ENCODE data around the gene PARD3.
"Not testable (repeated sequence)": the region's sequence is repeated elsewhere in the genome, so short reads cannot be mapped to it uniquely, and the experiment has no call there.

Gene PARD3

GRCh38 chr10:34677132-34677531 lies 138.0 kb downstream of the PARD3 start:
- DNase-seq = no peak

GRCh38 chr10:34674176-34674575 lies 140.9 kb downstream of the PARD3 start:
- no peak for DNase-seq

- DNase-seq = no peak
These were observed 145.0 kb downstream of the PARD3 start for GRCh38 chr10:34670081-34670480.

GRCh38 chr10:34669079-34669478 lies 146.0 kb downstream of the PARD3 start:
- no peak for DNase-seq

DNA sequence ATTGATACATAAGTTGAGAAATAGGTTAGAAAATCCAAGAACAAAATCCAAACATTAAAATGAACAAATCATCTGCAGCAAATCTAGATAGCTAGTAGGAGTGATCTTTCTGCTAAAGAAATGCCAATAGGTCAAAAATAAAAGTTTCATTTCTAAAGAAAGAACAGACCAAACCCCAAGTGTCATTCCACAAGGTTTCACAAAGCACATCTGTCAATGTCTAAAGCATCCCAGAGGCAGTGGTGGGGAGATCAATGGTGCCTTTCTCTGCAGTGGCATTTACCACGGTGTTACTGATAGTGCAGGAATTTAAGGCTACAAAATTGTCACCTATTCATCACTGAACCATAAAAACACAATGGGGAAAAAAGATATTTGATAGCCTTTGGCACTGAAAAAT lies 147.9 kb downstream of the PARD3 start:
- no peak for DNase-seq

- DNase-seq = no peak
These were observed 148.9 kb downstream of the PARD3 start for GRCh38 chr10:34666008-34666704.

DNA sequence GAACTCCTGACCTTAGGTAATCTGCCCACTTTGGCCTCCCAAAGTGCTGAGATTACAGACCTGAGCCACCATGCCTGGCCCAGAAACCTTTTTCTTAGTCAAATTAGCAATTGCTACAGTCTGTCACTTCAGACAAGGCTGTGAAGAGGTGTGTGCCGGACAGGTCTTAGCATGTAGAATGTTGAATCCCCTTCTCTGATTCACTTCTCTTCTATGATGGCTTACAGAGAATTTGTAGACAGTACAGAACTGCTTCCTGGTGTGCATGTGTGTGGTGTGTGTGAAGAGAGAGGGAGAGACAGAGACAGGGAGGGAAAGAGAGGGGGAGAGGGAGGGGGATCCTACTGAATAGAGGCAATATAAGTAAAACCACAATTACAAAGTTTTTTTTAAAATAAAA lies 150.4 kb downstream of the PARD3 start:
- no peak for DNase-seq

DNA sequence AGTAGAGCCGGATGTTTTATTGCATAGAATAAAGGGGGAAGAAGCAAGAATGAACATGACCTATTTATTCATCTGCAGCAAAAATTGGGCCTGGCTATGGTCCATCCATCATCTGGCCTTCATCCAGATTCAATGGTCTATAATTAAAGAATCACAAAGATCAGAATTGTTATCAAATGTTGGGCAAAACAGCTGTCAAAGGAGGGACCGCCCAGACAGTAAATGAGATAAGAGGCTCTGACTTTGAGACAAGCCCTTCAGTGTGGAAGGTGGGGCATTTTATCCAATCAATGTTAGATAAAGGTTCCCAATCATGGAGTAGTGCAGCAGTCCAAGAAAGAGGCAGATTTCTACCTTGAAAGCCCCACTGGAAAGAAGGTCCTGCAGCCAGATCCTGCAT lies 153.5 kb downstream of the PARD3 start:
- DNase-seq = no peak

DNA sequence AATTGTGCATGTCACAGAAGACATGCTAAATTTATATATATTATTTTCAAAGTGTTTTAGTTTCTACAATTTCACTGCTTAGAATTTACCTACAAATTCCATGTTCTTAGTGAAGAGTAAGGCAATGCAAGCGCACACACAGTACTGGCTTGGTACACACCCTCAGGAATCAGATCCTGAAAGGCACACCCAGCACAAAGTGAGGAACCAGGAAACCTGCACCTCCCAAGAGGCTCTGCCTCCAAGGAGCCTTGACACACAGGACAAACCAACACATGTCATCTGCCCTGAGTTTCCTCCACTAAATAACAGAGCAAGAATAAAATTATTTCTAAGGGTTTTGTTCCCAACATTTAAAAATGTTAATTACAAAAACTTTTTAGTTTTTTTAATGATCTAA lies 156.2 kb downstream of the PARD3 start:
- DNase-seq = no peak

DNA sequence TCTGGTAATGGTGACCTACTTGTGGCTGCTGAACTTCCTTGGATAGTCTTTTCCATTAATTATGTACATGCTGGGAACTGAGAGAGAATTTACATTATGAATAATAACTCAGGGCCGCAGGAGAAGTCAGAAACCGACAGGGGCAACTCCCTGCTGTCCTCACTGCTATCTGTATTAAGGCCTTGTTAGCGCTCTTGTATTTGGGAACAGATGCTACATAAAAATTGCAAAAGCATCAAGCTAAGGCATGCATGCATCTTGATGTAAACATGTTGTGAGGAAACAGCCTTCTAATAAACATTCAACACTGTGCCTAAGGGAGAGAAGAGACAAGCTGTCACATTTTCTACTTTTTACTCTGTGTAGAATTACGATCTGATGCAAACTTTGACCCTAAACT lies 158.4 kb downstream of the PARD3 start:
- no peak for DNase-seq

- peak; percentile 46 for DNase-seq
These were observed 159.6 kb downstream of the PARD3 start for GRCh38 chr10:34655286-34656170.

DNA sequence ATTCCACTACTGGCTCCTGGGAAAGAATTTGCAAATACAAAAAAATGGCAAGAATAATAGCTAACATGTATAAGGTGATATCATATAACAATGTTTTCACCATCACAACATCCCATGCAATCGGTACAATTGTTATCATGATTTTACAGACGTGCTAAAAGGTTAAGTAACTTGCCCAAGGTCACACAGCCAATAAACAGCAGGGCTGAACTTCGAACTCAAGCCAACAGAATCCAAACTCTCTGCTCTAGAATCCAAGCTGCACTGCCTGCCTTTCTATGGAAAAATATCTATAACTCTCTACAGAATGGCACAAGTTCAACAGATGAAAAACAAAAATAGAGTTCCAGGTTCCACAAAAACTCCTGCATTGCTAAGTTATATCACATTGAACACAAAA lies 160.9 kb downstream of the PARD3 start:
- DNase-seq = no peak

DNA sequence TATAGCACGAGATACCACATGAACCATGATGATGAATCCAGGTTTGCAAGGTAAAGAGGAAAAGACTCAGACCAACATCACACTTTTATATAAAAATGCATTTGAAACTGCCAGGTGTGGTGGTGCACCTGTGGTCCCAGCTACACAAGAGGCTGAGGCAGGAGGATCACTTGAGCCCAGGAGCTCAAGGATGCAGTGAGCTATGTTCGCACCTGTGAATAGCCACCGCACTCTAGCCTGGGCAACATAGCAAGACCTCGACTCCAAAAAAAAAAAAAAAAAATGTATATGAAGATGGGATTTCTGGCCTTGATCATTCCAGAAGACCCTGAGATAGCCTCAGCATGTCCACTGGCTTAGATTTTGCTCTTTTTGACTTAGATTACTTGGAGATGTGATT lies 161.6 kb downstream of the PARD3 start:
- DNase-seq = no peak

DNA sequence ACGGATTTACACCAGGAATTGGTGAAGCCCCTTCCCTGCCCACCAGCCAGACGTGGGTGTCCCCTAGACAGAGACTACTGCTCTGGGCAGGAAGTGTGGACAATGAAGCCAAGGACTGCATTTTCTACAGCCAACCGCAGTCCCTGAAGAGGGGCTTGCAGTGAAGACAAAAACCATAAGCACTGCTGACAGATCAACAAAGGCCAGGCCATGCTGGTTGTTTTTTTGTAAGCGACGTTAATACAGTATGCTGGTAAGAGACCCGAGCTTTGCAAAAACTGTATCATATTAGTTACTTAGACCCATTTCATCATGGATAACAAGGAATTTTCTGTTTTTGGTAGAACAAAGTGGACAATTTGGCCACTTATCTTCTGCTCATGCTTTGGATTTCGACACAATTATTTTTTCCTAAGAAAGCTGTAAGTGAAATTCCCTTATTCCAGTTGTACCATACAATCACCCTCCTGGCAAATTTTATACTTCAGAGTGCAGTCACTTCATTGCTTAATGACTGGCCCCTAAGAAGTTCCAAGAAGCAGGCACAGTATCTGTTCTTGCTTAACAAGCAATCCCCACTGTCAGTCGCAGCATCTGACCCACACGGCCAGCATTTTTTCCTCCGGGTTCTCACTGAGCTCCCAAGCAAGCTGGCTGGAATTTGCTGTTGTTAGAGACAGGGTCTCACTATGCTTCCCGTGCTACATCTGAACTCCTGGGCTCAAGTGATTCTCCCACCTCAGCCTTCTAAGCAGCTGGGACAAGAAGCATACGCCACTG lies 163.5 kb downstream of the PARD3 start:
- DNase-seq = no peak

DNA sequence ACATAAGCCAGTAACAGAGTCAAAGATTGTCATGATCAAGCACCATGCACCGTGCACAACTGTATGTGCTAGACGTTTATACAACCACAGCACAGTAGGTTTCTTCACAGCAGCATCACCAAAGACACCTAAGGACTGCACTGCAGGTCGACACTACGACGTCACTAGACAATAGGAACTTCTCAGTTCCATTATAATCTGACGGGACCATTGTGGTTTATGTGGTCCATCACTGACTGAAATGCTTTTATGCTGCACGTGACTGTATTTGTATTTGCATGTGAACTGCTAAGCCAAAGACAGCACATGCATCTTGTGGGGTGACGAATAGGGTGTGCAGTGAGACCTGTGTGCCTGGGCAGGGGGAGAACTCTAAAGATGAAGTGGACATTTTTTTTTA lies 164.9 kb downstream of the PARD3 start:
- no peak for DNase-seq

DNA sequence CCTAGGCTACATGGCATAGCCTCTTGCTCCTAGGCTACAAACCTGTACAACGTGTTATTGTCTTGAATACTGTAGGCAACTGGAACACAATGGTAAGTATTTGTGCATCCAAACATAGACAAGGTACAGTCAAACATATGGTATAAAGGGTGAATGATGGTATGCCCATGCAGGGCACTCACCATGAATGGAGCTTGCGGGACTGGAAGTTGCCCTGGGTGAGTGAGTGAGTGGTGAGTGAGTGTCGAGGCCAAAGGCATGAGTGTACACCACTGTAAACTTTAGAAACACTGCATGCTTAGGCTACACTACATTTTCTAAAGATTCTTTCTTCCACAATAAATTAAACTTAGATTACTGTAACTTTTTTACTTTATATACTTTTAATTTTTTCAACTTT lies 165.7 kb downstream of the PARD3 start:
- DNase-seq = no peak

GRCh38 chr10:34648919-34649318 lies 166.2 kb downstream of the PARD3 start:
- DNase-seq = no peak

- DNase-seq = no peak
These were observed 166.9 kb downstream of the PARD3 start for GRCh38 chr10:34647875-34648865.

DNA sequence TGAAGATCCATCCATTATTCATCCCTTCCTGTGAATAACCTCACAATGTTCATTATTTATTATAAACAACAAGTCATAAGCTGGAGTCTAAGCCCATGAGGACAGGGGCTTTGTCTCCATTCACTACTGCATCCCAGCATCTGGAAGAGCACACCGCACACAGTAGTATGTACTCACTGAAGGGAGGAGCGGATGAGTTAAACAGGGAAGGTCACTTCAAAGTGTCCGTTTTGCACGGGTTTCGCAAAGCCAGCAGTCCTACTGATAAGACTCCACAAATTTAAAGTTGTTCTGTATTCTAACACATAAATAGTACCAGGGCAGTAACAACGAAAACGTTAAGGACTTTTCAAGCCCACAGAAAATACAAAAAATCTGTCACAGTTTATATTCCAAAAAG lies 167.9 kb downstream of the PARD3 start:
- no peak for DNase-seq

GRCh38 chr10:34646331-34646730 lies 168.8 kb downstream of the PARD3 start:
- DNase-seq = no peak

DNA sequence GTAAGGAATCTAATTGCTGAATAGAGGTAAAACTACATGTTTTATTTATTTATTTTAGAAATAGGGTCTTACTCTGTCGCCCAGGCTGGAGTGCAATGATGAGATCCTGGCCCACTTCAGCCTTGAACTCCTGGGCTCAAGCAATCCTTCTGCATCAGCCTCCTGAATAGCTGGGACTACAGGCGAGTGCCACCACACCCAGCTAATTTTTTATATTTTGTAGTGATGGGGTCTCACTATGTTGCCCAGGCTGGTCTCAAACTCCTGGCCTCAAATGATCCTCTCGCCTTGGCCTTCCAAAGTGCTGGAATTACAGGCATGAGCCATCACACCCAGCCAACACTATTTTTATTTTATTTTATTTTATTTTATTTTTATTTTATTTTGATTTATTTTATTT lies 170.3 kb downstream of the PARD3 start:
- DNase-seq = not testable (repeated sequence)

- DNase-seq = no peak
These were observed 170.9 kb downstream of the PARD3 start for GRCh38 chr10:34644224-34644623.
